Gastrocnemius medialis (tissue), 4 donors: ENCODE data around the gene HACL1.

Experiments
- POLR2A ChIP-seq, 2 donors: fragments of 450-650 bp; IDR thresholded peaks; one replicate each; pipeline ENCODE4 v1.6.1; 2017; ENCODE audit warnings: antibody characterized with exemption in 2 of 2, mild to moderate bottlenecking in 2 of 2, moderate library complexity in 2 of 2
- TF ChIP-seq, protein P1 (sequence below), 5 experiments: fragments of 450-650 bp in 3 of 5; fragments of 200-600 bp in 2 of 5; sonication (generic) in 2 of 5; IDR thresholded peaks in 4 of 5; conservative IDR thresholded peaks in 1 of 5; 1 replicate in 4 of 5; 2 replicates in 1 of 5; pipeline ENCODE4 v1.5.1; 2016 to 2019; ENCODE audit warnings: antibody characterized with exemption in 5 of 5, mild to moderate bottlenecking in 3 of 5, moderate library complexity in 3 of 5

DNA sequence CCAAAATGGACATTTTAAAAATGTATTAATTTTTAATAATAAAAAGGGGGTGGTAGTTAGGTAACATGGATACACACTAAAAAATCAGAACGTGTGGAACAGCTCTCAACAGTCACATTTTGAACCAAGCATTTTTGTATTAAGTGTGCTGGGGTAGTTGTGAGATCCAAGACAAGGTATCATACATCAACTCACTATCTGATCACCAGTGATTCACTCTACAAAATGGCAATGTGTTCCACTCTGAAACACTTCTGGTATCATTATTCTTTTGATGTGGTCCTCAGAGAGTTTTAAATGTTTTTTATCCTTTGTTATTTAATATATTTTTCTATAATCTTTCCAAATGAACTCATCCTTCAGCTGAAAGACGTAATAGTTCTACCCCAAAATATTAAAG lies 5.4 kb downstream of the HACL1 start:
- TF ChIP-seq, protein P1, sequence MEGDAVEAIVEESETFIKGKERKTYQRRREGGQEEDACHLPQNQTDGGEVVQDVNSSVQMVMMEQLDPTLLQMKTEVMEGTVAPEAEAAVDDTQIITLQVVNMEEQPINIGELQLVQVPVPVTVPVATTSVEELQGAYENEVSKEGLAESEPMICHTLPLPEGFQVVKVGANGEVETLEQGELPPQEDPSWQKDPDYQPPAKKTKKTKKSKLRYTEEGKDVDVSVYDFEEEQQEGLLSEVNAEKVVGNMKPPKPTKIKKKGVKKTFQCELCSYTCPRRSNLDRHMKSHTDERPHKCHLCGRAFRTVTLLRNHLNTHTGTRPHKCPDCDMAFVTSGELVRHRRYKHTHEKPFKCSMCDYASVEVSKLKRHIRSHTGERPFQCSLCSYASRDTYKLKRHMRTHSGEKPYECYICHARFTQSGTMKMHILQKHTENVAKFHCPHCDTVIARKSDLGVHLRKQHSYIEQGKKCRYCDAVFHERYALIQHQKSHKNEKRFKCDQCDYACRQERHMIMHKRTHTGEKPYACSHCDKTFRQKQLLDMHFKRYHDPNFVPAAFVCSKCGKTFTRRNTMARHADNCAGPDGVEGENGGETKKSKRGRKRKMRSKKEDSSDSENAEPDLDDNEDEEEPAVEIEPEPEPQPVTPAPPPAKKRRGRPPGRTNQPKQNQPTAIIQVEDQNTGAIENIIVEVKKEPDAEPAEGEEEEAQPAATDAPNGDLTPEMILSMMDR (IDR thresholded peaks at IDR 0.05 in 4 of 5, conservative IDR thresholded peaks at IDR 0.05 in 1 of 5), result no peak
- TF ChIP-seq POLR2A (IDR thresholded peaks at IDR 0.05), result no peak
